DMS114 treated with DMSO at 0.1 percent for 48 hours (cell line): ENCODE data around the gene LECT2.

ENCODE experiments used
- DNase-seq: peaks from one replicate; lab custom pipeline; 2025; ENCODE audit not compliant: unreplicated experiment; lab: John Stamatoyannopoulos, UW

Gene LECT2

GRCh38 chr5:135937245-135937911 lies 17.4 kb downstream of the LECT2 start:
- DNase-seq = no peak

DNA sequence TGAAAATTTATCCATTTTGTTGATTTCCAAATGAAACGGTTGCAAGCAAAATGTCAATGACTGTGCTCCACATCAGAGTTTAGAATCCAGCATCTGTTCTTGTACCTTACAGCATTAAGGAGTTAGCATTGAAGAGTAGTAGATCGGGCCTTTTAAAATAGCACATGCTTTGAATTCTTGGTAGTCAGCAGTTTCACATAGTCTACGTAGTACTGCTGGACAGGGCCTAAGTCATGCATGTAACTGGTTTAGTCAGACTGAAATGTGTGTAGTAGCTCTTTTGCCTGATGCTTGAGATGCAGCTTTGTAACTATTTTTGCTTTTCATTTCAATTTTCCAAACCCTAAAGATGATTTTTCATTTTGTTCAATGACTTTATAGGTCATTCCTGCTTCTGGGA lies 19.8 kb downstream of the LECT2 start:
- DNase-seq = no peak

DNA sequence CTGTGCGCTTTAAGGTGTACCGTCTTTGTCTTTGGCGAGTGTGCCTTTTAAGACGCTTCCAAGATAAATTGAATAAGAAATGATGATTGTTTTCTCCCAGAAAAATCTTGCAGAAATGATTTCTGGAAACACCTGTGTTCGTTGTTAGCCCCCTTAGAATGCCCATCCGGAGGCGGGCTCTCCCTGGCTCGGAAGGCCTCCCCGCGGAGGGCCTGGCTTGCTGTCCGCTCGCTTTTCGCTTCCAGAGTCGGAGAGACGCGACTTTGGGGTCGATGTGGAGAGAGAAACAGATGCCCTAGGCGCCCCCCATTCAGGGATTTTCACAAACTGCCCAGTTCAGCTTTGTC lies 23.9 kb downstream of the LECT2 start:
- DNase-seq = no peak

GRCh38 chr5:135930029-135930948 lies 24.5 kb downstream of the LECT2 start:
- no peak for DNase-seq

DNA sequence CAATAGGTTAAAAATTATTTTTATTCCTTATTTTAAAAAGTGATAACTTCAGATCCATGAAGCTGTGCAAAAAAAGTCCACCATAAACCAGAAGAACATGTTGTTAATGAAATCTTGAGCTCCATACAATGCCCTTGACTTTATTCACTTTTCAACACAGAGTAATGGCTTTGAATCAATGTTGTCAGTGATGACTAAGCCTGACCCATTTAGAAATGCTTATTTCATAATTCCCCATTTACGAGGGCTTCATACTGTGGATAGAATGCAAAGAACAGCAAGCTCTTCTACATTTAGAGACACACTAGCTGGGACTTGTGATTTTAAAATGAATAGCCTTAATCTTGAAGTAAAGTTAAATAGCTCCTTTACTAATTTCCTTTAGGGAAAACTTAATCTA lies 33.4 kb downstream of the LECT2 start:
- no peak for DNase-seq

DNA sequence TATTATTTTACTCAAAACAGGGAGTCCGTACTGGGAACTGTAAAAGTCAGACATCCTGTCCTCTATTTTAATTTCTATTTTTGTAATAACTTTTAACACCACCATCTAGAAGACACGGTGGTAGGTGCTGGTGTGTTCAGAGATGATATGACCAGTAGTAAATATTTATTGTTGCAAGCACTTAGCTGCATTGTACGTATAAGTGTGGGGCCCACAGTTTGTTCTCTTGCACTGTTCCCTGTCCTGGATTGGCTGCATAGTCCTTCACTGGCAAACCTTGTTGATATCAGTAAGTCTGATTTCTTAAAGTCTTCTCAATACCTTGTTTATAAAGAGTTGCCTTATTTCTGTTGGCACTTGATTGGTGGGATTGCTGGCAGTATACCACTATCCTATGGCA lies 34.6 kb downstream of the LECT2 start:
- DNase-seq = no peak

GRCh38 chr5:135916638-135917263 lies 38.0 kb downstream of the LECT2 start:
- DNase-seq = no peak

- DNase-seq = no peak
Observed at GRCh38 chr5:135915466-135916001, 39.2 kb downstream of the LECT2 start.

DNA sequence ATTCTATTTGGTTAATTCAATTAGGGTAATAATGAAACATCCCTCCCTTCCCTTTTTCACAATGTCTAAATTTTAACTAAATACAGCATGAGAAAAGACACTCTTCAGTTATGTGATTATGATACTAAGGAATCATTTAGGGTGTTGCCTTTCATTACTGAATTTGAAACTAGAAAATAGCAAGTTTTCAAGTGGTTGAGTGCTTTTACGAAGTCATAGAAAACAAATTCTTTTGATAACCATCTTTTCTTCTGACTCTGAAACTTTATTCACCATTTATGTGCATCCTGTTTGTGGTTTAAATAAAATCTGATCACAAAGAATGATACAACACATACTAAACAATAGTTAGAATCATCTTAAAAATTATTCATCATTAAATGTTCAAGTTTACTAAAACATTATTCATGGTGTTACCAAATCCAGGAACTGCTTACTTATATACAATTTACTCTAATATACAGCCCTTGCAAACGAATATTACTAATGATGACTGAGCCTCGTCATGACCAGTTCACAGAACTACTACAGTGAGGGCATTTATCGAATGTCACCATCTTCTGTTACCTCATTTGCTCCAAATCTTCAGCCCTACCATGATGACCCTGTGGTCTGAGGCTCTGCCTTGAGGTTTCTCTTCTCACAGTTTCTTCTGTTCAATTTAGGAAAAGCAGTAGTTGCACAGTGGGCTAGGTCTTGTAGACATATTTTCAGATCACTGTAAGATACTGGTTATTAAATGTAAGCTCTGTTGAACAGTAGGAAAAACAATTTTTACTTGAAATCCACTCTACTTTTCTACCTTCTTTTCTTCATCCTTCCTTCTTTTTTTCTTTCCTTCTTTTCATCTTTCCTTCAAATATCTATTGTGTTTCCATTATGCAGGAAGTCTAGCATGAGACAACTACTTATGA lies 40.8 kb downstream of the LECT2 start:
- no peak for DNase-seq

- DNase-seq = no peak
Observed at GRCh38 chr5:135905144-135905543, 49.6 kb downstream of the LECT2 start.

- DNase-seq = no peak
Observed at GRCh38 chr5:135901633-135902032, 53.1 kb downstream of the LECT2 start.

DNA sequence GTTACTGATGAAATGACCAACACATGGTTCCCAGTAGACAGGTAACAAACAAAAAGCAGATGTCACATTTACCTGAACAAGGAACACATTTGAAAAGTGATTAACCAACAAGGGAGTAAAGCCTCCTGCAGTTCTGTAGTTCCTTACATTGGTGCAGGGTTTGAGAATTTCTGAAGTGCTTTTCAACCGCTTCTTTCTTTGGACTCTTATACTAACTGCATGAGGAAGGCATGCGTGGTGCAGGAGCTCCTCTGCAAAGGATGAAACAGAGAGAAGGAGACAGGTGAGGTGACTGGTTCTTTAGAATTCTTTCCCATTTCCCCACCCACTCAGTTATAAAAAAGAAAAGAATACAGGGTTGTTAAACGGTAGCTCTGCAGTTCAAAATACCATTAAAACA lies 54.5 kb downstream of the LECT2 start:
- no peak for DNase-seq

- no peak for DNase-seq
Observed at GRCh38 chr5:135898651-135899050, 56.1 kb downstream of the LECT2 start.
